Measurements from ENCODE around the gene TIGAR.

Gene TIGAR

DNA sequence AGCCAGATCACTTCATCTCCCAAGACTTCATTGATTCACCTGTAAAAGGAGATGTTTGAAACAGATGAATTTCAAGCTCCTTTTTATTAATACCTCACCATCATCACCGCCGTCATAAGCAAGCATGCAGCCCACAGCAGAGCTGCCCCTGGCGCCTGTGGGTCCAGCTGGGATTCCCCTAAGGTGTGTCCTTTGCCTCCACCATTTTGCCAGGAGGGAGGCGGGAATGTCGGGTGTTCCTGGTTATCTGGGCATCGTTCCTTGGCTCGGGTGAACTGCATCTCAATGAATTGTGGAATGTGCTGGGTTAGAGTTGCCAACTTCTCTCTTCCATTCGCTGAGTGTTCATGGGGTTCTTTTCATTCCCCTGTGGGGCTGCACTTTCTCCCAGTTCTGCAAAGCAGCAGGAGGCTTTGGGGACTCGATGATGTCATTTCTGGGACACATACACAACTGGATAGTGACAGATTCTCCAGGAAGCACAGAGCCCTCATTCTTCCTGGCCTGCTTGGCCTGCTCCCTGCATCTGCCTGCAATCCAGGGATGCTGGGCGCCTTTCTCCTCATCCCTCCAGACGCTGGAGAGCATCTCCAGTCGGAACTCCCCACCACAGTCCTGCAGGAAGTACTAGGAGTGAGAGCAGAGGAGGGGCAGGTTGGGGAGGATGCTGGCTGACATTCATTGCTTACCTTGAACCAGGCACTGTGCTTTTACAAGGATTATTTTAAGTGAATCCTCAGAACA is 37.3 kb upstream of the TIGAR start:
- no peak for DNase-seq

DNA sequence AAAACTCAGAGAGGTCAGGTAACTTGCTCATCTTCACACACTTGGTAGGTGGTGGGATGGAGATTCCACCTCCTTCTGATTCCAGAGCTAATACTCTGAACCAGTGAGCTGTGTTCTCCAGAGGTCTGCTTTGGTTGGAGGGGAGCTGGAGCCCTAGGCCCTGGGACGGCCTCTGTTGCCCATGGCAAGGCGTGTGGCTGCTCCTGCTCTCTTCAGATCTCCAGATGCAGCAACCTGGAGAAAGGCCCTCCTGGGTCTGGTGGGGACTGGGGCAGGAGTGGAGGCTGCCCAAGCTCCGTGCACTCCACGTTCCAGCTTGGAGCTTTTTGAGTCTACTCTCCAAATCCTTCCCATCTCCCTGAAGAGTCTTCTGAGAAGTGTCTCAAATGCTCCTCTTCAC is 36.7 kb upstream of the TIGAR start:
- no peak for DNase-seq

DNA sequence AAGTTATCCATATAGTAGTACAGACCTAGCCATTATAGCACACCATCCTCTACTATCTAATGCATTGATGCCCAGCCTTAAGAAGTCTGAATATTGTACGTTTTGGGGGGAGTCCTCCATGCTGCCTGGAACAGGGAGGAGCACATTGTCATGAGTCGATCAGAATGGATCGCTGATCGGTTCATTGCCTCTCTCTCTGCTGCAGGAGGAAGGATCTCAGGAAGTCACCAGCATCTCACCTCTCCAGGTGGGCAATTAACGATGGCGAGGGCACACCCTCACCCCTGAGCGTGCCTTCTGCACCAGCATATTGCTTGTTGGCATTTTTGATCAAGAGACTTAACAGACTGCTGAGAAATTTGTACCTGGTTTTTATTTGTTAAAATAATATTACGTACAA is 35.9 kb upstream of the TIGAR start:
- no peak for DNase-seq

DNA sequence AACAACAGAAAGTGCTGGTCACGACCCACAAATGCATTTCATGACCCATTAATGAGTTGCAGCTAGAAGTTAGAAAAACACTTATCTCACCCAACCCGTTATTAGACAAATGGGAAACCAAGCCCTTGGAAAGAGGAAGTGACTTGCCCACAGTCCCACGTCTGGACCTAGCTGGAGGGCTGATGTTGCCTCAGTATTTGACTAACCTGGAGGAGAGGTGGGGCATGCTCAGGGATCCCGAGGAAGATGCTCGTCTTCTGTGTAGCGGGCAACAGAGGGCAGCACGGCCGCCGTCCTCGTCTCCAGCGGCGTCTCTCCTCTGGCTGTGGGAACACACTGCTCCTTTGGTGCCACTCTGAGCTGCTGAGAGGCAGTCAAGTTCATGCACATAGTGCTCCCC is 34.8 kb upstream of the TIGAR start:
- DNase-seq, result no peak

DNA sequence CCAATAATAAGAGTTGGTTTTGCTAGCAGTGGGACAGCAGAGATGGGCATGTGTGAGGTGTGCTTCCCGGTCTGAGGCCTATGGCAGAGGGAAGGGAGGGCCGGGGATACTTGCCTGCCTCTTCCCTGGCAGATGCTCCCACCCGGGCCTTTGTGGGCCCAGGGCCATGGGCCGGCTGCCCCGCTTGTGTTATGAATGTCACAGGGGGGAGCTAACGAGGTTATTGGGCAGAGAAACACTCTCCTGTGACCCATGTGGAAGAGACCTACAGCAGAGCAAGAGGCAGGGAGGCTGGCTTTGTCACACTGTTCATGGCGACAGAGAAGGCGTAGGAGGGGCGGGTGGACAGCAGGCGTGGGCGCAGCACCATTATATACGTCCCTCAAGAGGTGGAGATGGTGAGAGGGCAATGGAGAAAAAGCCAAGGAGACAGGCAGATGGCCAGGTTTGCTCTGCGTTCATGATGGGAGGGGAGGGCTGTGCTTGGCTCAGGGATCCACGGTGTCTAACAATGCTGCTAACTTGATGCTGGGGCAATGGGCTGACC is 34.2 kb upstream of the TIGAR start:
- no peak for DNase-seq

DNA sequence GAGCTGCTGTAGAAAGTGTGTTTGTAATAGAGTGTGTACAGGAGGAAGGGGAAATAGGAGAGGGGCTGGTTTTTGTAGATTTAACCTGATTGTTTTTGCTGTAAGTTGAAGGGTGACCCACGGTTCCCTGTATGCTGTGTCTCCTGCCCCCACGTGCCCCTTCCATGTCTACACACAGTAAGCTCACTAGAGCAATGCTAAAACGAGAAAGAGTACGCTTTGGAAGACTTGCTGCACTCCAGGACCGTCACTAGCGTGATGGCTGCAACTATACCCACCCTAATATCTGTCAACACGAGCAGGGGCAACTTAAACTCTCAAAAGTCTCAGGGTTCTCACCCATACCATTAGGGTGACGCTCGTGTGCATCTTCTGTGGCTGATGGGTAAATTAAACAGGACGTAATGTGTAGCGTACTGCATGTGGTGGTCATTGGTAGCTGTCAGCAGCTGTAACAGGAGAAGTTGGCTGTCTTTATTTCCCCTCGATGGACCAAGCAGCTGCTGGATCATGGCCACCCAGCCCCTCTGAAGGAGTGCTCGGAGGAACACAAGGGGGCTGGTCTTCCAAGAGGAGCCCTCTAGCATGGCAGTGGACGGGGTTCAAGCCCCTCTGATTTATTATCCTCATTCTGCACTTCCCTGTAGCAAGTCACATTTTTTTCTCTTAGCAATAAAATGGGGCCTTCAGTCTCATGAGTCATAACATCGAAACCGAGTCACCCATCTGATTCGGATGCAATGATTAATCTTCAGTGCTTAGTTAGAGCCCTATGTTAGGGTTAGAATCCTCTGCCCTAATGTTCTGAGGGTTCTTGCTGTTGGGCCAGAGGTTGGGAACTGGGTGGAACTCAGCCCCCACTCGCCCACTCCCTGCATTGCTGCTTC is 33.4 kb upstream of the TIGAR start:
- DNase-seq, result no peak

DNA sequence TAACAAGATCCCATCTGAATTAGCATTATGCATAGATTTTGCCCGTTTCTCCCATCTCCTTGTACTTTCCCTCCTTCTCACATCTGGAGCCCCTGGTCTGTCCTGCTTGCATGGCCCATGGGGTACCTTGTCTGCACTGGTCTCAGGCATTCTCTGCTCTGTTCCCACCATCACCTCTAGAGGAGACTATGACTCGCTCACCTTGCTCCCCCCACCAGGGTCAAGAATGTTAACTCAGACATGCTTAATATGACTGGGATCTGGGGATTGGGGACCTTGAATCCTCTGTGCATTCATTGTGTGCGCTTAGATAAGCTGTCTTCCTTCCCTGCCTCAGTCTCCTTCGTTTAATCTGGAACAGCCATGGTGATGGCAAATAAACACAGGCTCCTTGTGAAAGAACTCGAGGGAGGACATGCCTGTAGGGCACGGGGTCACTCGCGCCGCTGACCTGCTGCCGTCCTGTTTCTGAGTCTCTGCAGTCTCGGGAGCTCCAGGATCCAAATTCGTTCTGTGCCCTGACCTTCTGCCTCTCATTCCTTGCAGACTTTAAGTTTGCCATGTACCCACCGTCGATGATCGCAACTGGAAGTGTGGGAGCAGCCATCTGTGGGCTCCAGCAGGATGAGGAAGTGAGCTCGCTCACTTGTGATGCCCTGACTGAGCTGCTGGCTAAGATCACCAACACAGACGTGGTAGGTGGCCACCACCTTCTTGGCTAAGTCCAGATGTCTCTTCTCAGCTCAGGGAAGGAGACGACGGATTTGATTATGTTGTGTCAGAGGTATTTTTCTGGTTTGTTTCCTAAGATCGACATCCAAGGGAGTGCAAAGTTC is 32.5 kb upstream of the TIGAR start:
- DNase-seq, result no peak

DNA sequence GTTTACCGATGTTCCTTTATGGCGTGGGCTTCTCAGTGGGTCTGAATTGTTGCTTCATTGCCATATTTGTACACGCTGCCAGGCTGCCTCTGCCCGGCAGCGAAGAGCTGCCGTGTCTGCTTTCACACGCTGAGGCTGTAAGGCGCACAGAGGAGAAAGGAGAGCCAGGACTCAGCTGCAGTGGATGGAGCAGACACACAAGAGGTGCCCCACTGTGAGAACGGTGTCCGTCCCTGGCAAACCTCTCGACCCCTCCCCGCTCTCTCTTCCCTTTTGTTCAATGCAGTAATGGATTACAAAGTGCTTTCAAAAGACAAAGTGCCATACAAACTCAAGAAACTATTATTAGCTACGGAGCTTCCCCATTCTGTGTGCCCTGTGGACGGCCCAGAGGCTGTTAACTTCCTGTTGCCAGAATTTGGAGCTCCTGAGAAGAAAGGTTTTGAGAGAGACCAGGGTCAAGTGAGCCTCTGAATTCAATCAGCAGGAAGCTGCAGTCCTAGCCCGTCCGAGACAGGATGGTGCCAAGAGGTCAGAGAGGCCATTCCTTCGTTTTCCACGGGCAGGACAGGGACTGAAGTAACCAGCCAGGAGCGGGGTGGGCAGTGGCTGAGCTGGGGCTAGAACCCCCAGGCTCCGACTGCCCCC is 31.7 kb upstream of the TIGAR start:
- no peak for DNase-seq

DNA sequence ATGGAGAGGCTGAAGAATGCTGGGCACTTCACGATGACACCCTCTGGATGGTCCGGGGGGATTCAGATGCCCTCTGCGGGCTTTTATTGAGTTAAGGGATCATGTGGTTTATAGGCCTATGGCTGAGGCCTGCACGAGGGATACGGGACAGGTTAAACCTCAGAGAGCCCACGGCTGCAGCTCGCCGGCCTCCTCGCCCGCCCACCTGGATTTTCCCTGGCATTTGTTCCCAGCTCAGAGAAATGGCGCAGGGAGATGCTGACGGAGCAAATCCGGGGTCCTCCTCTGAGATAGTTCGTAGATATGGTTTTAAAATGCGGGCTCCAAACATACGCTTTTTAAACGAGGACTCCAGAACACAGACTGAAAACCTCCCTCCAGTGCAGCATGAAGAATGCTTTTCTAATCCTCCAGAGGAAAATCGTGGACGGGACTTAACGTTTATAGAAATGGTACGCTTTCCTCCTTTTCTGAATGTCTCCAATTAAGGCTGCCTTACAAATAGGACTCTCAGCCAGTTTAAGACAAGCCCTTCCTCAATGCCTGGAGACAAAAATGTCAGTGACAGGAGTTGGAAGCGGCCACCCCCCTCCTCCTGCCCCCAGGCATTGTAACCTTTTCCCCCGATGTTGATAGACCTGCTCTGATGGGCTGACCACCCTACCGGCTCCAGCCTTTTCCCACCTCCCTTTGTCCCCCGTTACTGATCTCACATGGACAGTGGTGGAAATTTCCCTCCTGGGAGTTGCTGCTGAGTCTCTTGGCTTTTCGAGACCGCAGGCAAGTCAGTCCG is 30.8 kb upstream of the TIGAR start:
- no peak for DNase-seq

DNA sequence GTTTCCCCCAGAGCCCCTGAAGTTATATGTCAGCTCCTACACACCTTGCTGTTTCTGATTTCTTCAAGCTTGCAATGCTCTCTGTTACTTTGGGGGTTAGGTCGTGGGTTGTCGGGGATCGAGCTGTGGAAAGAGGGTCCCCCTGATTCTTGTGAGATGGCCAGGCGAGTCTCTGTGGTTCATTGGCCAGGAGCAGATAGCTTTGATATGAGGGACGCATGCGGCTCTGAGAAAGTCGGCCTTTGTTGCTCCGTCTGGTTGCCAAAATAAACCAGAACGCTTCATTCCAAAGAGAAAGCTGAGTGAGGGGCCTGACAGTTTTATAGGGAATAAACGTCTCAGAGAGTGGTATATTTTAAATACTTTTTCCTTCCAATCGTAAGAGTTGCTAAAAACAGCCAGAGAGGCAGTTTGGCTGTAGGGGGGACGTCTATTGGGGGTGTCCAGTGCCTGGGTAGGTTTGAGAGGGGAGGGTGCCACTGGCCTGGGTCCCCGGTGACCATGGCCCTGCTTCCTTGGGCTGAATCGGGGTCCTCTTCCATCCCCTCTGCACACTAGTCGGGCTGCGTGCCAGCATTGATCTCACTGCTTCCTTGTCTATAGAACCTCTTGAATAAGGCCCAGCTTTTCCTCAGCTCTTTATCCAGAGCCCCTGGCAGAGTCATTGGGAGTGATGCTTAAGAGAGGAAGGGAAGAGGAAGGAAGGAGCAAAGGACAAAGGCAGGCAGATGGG is 28.5 kb upstream of the TIGAR start:
- DNase-seq, result no peak

DNA sequence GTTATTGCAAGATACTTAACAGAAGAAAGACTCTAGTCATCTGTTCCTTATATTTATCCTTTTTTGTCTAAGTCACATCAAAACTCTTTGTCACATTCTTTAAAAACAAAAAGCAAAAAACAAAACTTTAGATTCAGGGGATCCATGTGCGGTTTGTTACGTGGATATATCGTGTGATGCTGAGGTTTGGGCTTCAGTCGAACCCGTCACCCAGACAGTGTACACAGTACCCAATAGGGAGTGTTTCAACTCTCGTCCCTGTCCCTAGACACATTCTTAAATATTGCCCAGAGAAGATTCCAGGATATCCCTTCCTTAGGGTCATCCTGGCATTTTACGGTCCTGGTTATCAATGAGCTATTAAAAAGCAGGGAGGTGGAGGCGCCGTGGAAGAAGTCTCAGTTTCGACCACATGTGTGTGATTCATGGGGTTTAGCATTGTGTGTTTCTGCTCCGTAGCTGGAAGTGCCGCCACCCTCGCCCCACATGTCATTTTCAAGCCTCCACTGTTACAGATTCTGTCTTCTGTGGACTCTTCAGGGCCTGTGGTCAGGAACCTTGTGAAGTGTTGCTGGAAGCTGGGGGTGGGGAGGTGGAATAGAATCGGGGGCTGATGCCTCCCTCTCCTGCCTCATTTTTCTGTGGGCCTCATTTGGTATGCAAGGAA is 27.6 kb upstream of the TIGAR start:
- peak; percentile 47 for DNase-seq

DNA sequence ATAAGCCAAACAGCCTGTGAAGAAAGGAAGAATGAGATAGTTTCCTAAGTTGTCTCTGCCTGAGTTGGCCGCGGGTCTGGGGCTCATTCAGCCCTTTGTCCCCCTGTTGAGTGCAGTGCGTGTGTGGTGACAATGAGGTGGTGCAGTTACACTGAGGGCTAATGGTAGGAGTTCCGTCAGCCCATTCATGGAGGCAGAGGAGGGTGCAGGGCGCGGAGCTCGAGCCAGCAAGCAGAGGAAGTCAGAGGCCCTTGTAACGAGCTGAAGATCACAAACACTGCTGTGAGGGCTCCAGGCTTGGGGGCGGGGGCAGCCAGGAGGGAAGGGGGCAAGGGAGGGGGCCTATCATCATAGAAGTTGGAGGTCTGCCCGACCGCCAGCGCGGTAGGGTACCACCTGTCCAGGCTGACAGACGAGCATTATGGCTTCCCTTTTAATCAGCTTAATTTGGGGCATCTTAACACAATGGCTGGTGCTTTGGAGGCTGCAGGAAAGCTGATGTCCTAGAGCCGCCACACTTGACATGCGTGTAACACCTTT is 27.0 kb upstream of the TIGAR start:
- no peak for DNase-seq

DNA sequence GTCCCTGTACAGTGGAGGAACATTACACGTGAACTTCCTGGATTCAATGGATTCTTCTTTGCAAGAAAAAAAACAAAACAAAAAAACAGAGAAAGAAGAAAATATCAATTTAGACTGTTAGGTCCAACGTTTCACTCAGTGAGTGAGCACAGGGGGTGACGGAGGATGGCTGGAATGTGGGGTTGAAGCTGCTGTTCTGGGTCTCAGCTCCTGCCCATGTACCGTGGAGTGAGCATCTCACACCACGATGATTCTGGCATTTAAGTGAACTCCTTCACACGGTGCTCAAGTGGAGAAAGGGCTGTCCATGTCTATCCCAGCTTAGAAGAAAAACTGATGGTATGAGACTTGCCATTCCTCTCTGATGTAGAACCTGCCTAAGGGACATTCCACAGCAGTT is 24.3 kb upstream of the TIGAR start:
- DNase-seq, result no peak

DNA sequence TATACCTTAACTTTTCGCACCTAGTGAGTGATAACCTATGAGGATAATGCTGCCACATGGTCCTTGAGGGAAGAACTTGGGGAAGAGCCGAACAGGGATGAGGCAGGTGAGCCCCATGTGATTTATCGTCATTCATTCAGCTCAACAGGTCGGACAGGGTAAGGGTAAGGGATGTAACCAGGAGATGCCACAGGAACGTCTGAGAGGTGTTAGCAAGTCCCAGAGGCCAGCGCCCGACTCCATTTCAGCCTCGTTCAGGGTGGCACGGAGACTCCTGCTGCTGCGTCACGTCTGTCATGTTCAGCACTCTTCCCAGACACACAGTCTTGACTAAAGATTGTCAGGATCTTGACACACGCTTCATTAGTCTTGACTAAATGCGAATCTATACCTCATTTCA is 23.4 kb upstream of the TIGAR start:
- DNase-seq, result no peak

DNA sequence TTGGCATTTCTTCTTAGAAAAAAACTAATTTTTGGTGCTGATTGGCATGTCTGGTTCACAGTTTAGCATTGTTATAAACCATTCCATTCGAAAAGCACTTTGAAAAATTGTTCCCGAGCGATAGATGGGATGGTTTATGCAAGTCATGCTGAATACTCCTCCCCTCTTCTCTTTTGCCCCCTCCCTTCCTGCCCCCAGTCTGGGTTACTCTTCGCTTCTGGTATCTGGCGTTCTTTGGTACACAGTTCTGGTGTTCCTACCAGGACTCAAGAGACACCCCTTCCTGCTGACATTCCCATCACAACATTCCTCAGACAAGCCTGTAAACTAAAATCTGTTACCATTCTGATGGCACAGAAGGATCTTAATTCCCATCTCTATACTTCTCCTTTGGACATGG is 20.1 kb upstream of the TIGAR start:
- DNase-seq, result no peak

DNA sequence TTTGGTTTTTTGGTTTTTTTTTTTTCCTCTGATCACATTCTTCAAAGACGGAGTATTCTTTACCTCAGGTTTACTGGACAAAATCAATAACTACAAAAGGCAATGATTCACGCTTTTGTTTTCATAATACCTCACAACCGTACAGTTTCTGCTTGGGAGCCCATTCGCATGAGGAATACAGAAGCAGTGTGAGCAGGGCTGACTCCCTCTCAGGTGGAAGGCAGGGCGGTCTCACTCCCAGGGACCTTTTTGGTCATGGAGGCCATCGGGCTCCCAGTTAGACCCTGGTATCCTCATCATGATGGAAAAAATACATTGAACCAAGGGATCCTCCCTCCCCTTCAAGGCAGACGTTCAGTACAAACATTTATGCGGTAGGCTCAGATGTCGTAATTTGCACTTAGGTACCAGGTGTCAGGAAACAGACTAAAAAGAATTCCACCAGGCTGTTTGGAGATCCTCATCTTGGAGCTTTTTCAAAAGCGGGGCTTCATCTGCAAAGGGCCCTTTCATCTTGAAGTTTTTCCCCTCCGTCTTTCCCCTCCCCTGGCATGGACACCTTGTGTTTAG is 19.0 kb upstream of the TIGAR start:
- no peak for DNase-seq

DNA sequence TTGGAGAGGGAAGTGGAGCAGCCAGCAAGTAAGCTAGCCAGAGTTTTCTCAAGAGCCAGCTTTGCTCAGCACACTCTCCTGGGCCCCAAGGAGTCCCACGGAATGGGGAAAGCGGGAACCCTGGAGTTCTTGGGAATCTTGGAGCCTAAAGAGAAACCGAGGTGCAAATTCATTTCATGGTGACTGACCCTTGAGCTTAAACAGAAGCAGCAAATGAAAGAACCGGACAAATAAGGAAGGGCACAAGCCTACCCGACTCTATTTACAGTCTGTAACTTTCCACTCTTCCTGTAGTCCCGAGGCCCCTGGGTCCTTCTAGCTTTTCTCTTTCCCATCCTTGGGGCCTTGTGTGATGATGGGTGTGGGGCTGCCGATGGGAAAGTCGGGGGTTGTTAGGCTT is 18.1 kb upstream of the TIGAR start:
- DNase-seq, result no peak

DNA sequence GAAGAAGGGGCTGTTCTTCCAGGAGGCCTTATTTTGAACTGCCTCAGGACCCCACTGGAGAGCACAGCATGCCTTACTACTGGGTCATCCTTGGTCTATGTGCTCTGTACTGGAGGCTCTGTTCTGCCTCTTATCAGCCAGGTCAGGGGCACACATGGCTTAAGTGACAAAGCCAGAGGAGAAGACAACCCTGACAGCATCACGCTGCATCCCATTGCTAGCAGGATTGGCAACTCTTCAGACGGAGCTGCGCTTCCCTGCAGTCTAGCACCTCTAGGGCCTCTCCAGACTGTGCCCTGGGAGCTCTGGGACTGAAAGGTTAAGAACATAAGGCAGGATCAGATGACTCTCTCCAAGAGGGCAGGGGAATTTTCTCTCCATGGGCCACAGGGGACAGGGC is 17.3 kb upstream of the TIGAR start:
- no peak for DNase-seq

DNA sequence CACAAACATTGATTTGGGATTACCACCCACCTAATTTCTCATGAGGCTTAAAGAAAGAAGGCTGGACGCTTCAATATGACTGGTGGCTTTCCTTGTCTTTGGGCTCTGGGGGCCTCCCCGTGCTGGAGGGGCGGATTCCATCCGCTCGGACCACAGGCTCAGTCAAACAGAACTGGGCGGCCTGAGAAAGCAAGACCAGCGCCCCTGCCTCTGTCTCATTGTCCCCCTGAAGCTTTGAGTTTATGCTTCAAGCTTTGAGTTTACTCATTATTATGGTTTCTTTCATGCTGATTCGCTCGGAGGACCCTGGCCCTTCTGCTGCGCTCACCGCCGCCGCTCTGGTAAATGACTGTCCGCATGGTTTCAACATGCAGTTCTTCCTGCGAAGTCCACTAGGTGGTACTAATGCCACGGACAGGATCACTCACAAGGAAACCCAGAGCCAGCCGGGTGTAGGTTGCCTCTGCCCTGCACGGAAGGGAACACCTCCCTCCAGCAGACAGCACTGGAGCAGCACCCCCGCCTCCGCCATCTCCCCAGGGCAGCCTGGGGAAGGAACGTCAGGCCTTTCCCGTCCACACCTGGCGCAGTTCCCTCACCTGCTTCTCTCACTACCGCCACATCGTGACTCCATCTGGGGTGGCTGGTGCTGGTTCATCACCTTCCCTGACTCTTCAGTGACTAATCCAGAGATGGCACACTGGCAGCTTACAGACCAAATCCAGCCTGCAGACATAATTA is 13.2 kb upstream of the TIGAR start:
- no peak for DNase-seq

Data from stimulated activated CD4-positive, alpha-beta T cell treated with anti-CD3 and anti-CD28 coated beads, Interleukin-4, amount 100 ng/mL, for 1 hour (primary cell).